Astrocyte (in vitro differentiated cells and primary cell): Measurements from ENCODE around the gene KNDC1. TPM values are rescaled to one million over a fixed set of nuclear protein-coding genes. Genes with fewer than 3 reads are reported as not detected.

Experiments used
- DNase-seq: peaks from one replicate; pipeline ENCODE4 v3.0.0-alpha.2; 2010; ENCODE audit warnings: low read depth
- FAIRE-seq: peaks from 2 replicates; lab custom pipeline; 2011; peaks lifted over from hg19 to GRCh38; lab: Jason Lieb, UNC
- H2AFZ ChIP-seq: 2 replicates; pipeline ENCODE4 v1.6.0; 2012; ENCODE audit warnings: low read depth, low read length, inconsistent platforms
- H3K27ac ChIP-seq: 2 replicates; pipeline ENCODE4 v1.5.1; 2011; ENCODE audit warnings: low read depth, low read length, inconsistent platforms
- H3K27me3 ChIP-seq: 2 replicates; pipeline ENCODE4 v1.6.0; 2011; ENCODE audit warnings: low read length, inconsistent platforms; ENCODE audit not compliant: insufficient read depth
- H3K36me3 ChIP-seq: 2 replicates; pipeline ENCODE4 v1.5.1; 2011; ENCODE audit warnings: low read length, inconsistent platforms; ENCODE audit not compliant: insufficient read depth
- H3K4me1 ChIP-seq: 2 replicates; pipeline ENCODE4 v1.5.1; 2011; ENCODE audit warnings: low read length, inconsistent platforms; ENCODE audit not compliant: insufficient read depth
- H3K4me2 ChIP-seq: 2 replicates; pipeline ENCODE4 v1.6.0; 2012; ENCODE audit warnings: low read length, inconsistent platforms
- H3K4me3 ChIP-seq: 2 replicates; pipeline ENCODE4 v1.5.1; 2011; ENCODE audit warnings: low read depth, mild to moderate bottlenecking, low read length, inconsistent platforms; ENCODE audit not compliant: insufficient read depth
- H3K79me2 ChIP-seq: 2 replicates; pipeline ENCODE4 v1.6.0; 2012; ENCODE audit warnings: mild to moderate bottlenecking, low read length, inconsistent platforms; ENCODE audit not compliant: insufficient read depth
- H3K9ac ChIP-seq: 2 replicates; pipeline ENCODE4 v1.6.0; 2012; ENCODE audit warnings: mild to moderate bottlenecking, low read length, inconsistent platforms
- H3K9me3 ChIP-seq: 2 replicates; pipeline ENCODE4 v1.5.1; 2012; ENCODE audit warnings: low read depth, mild to moderate bottlenecking, low read length, inconsistent platforms; ENCODE audit not compliant: insufficient read depth
- H4K20me1 ChIP-seq: 2 replicates; pipeline ENCODE4 v1.6.0; 2012; ENCODE audit warnings: low read length, inconsistent platforms; ENCODE audit not compliant: insufficient read depth
- H3K27ac Mint-ChIP-seq: one replicate; pipeline ENCODE4 v1.8.0; 2021; ENCODE audit warnings: mild to moderate bottlenecking, mixed read lengths; ENCODE audit not compliant: unreplicated experiment
- H3K27me3 Mint-ChIP-seq: one replicate; pipeline ENCODE4 v1.8.0; 2021; ENCODE audit warnings: low read depth, mixed read lengths; ENCODE audit not compliant: unreplicated experiment
- H3K36me3 Mint-ChIP-seq: one replicate; pipeline ENCODE4 v1.8.0; 2021; ENCODE audit warnings: low read depth, mixed read lengths; ENCODE audit not compliant: unreplicated experiment
- H3K4me1 Mint-ChIP-seq: one replicate; pipeline ENCODE4 v1.8.0; 2021; ENCODE audit warnings: low read depth, mixed read lengths; ENCODE audit not compliant: unreplicated experiment
- H3K4me3 Mint-ChIP-seq: one replicate; pipeline ENCODE4 v1.8.0; 2021; ENCODE audit warnings: mild to moderate bottlenecking, moderate library complexity, mixed read lengths; ENCODE audit not compliant: unreplicated experiment
- H3K9me3 Mint-ChIP-seq: one replicate; pipeline ENCODE4 v1.8.0; 2021; ENCODE audit warnings: mild to moderate bottlenecking, mixed read lengths; ENCODE audit not compliant: unreplicated experiment
- CTCF ChIP-seq: IDR thresholded peaks from 2 replicates; pipeline ENCODE4 v1.5.1; 2011; ENCODE audit warnings: low read depth, mild to moderate bottlenecking, inconsistent platforms, low read length, moderate library complexity; ENCODE audit not compliant: insufficient read depth
- EZH2 ChIP-seq: IDR thresholded peaks from 2 replicates; pipeline ENCODE4 v1.6.1; 2012; ENCODE audit warnings: mild to moderate bottlenecking, low read length, inconsistent platforms; ENCODE audit not compliant: insufficient read depth
- total RNA-seq: library from RNA; stranded (reverse); gene quantifications from 2 replicates; pipeline ENCODE4 v1.2.1, GENCODE V29; 2021

Gene KNDC1
- total RNA-seq, 1 donor from 2014 or later: 2.6 TPM

DNA sequence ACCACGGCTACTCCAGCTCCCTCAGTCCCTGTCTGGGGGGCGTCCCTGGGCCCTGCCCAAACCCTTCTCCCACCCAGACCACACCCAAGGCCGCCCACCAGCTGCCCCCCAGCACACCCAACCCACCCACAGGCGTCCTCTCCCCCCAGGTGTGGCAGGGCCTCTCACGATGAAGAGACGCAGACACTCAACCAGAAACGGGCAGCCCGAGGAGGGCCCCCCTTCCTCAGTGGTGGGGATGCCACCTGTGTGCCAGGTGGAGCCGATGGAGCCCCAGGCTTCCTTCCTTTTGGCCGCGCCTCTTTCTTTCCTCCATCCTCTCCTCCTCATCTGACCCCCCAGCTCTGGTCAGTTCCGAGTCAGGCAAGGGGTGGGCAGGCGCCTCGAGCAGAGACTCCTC, 43.6 kb upstream of the KNDC1 start:
- H3K9me3 ChIP-seq: peaks cover 11% of the 10 kb centered on the region
- no peaks in the 10 kb centered on the region for H3K27me3 ChIP-seq
- no peaks in the 10 kb centered on the region for H3K36me3 ChIP-seq
- Mint-ChIP-seq H3K9me3 (peaks cover 16% of the 10 kb centered on the region), H3K4me3 (no peak overlapping the region), H3K27me3 (peaks cover 24% of the 10 kb centered on the region), H3K4me1 (no peaks in the 10 kb centered on the region), H3K36me3 (no peaks in the 10 kb centered on the region), H3K27ac (no peak overlapping the region)
- H3K9ac ChIP-seq: no peak overlapping the region
- no peaks in the 10 kb centered on the region for H3K79me2 ChIP-seq
- H3K27ac ChIP-seq: no peak overlapping the region
- no peak overlapping the region for H3K4me3 ChIP-seq
- H3K4me1 ChIP-seq: no peaks in the 10 kb centered on the region
- TF ChIP-seq CTCF: no peak
- no peak for TF ChIP-seq EZH2
- no peak overlapping the region for H3K4me2 ChIP-seq
- no peak overlapping the region for H2AFZ ChIP-seq
- DNase-seq (no peak), FAIRE-seq (no peak)
- H4K20me1 ChIP-seq: no peaks in the 10 kb centered on the region

DNA sequence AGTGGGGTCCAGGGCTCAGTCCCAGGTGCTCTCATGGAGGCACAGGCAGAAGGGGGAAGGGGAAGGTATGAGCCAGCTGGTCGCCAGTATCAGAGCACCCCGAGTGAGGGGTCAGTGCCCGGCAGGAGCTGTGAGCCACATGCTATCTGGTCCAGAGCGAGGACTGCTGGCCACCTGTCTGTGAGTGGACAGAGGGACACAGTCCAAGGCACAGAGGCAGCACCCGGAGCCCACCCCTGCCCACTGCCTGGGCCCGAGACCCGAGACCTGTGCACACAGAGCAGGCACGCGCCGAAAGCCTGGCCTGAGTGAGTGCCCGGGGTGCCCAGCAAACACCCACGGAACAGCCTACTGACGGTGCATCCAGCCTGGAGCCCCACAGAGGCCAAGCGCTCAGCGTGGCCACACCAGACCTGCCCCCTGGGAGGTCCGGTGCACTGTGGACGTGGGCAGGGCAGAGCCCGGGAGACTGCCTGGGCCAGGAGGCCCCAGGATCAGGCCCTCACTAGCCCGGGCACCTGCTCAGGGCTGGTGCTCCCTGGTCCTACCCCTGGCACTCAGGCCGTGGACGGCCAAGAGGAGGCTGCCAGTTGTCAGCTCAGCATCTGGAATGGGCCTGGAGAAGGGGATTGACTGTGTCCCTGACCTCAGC, 42.9 kb upstream of the KNDC1 start:
- Mint-ChIP-seq H3K9me3 (peaks cover 16% of the 10 kb centered on the region), H3K4me1 (no peaks in the 10 kb centered on the region), H3K36me3 (no peaks in the 10 kb centered on the region), H3K27me3 (peaks cover 24% of the 10 kb centered on the region), H3K27ac (no peak overlapping the region), H3K4me3 (no peak overlapping the region)
- DNase-seq (no peak), FAIRE-seq (no peak)
- H3K4me3 ChIP-seq: no peak overlapping the region
- H4K20me1 ChIP-seq: no peaks in the 10 kb centered on the region
- H3K4me2 ChIP-seq: no peak overlapping the region
- H3K36me3 ChIP-seq: no peaks in the 10 kb centered on the region
- H3K9ac ChIP-seq: no peak overlapping the region
- H3K9me3 ChIP-seq: peaks cover 11% of the 10 kb centered on the region
- H2AFZ ChIP-seq: no peak overlapping the region
- no peaks in the 10 kb centered on the region for H3K27me3 ChIP-seq
- H3K79me2 ChIP-seq: no peaks in the 10 kb centered on the region
- H3K4me1 ChIP-seq: no peaks in the 10 kb centered on the region
- no peak for TF ChIP-seq EZH2
- no peak for TF ChIP-seq CTCF
- no peak overlapping the region for H3K27ac ChIP-seq

DNA sequence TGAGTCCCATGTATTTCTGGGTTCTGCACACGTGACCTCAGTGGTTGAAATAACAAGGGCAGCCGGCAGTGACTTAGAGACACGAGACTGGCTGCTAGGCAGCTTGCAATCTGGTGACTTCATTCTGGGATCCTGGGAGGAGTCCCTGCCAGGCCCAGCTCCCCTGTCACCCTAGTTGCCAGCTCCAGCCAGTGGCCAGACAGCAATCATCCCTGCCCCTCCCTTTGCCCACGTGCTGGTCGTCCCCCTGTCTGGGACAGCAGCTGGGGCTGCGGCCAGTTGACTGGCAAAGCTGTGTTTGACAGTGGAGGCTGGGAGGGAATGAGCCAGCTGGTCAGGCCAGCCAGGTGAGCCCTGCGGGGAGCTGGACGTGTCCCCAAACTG, 42.3 kb upstream of the KNDC1 start:
- H3K4me3 ChIP-seq: no peak overlapping the region
- no peak for FAIRE-seq
- Mint-ChIP-seq H3K4me1 (no peaks in the 10 kb centered on the region), H3K27me3 (peaks cover 25% of the 10 kb centered on the region), H3K4me3 (no peak overlapping the region), H3K27ac (no peak overlapping the region), H3K9me3 (peaks cover 16% of the 10 kb centered on the region), H3K36me3 (no peaks in the 10 kb centered on the region)
- no peak overlapping the region for H3K27ac ChIP-seq
- no peak overlapping the region for H3K9ac ChIP-seq
- no peak overlapping the region for H2AFZ ChIP-seq
- peaks cover 11% of the 10 kb centered on the region for H3K9me3 ChIP-seq
- no peak for DNase-seq
- no peak overlapping the region for H3K4me2 ChIP-seq
- no peaks in the 10 kb centered on the region for H3K4me1 ChIP-seq
- H3K79me2 ChIP-seq: no peaks in the 10 kb centered on the region
- no peaks in the 10 kb centered on the region for H4K20me1 ChIP-seq
- TF ChIP-seq EZH2 (no peak), CTCF (no peak)
- H3K27me3 ChIP-seq: no peaks in the 10 kb centered on the region
- no peaks in the 10 kb centered on the region for H3K36me3 ChIP-seq
